GM12874 (cell line): ENCODE results near the gene TENT5D.

ENCODE experiments used
- CTCF ChIP-seq: IDR thresholded peaks from 2 replicates; pipeline ENCODE4 v1.5.1; 2011; ENCODE audit warnings: low read depth, mild to moderate bottlenecking, control low read depth, low read length, moderate library complexity; ENCODE audit not compliant: insufficient read depth

Gene TENT5D

GRCh38 chrX:80420147-80420546 lies at the start of gene TENT5D:
TENT5D (plus strand) TSS chrX:80420447; CDS start chrX:80442540, 22,093 bp downstream.
- TF ChIP-seq CTCF, result no peak

GRCh38 chrX:80388206-80388605 lies 32.0 kb upstream of the TENT5D start:
- no peak for TF ChIP-seq CTCF

GRCh38 chrX:80412042-80412441 lies 8.2 kb upstream of the TENT5D start:
- TF ChIP-seq CTCF, result no peak

GRCh38 chrX:80423000-80423399 lies 2.8 kb downstream of the TENT5D start:
- no peak for TF ChIP-seq CTCF

- no peak for TF ChIP-seq CTCF
Observed at GRCh38 chrX:80423744-80424143, 3.5 kb downstream of the TENT5D start.

- 0 out of 2 replicates have a peak, but pooled peaks have one; percentile 6 for TF ChIP-seq CTCF
Observed at GRCh38 chrX:80430826-80431504, 10.7 kb downstream of the TENT5D start.

GRCh38 chrX:80431505-80431832 lies 11.2 kb downstream of the TENT5D start:
- no peak for TF ChIP-seq CTCF
